GM21723 (cell line): ENCODE data around the gene CNOT8.
"Not testable (repeated sequence)": the region's sequence is repeated elsewhere in the genome, so short reads cannot be mapped to it uniquely, and the experiment has no call there.

Source experiments
- ATAC-seq: cut with Tn5 transposase; IDR thresholded peaks from one replicate; pipeline ENCODE4 v1.9.1; 2021; ENCODE audit warnings: mild to moderate bottlenecking, moderate library complexity; ENCODE audit not compliant: unreplicated experiment

Gene CNOT8

DNA sequence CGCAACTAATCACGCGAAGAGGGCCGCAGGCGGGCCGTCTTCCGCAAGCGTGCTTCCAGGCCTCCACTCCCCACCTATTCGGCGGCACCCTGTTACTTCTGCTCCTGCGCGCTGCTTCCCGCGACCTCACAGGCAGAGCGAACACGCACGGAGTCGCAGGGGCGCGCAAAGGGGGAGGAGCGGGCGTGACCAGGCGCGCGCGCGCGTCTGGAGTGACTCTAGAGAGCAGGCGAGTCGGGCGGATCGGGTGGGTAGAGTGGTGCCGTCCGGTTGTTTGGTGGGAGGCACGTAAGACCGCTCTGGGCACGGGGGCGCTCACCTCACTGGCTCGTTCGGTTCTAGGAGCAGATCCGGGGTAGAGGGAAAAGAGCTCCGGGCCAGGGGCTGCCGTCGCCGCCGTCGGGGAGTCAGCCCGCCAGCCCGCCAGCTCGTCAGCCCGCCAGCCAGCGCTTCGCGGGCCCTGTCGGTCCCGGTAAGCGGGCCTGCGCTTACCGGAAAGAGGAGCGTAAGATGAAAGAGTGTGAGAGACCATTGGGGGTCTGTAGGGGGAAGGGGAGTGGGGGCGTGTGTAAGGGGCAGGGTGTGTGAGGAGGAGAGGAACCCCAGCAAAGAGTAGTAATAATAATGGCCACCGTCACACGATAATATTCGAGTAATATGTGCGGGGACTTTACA is at the start of gene CNOT8:
Gene CNOT8, plus strand, starts transcription at position 331 of the 675 bp plus-strand sequence. CDS start 4,652 bp downstream, outside the sequence.
- ATAC-seq: peak; percentile 74

DNA sequence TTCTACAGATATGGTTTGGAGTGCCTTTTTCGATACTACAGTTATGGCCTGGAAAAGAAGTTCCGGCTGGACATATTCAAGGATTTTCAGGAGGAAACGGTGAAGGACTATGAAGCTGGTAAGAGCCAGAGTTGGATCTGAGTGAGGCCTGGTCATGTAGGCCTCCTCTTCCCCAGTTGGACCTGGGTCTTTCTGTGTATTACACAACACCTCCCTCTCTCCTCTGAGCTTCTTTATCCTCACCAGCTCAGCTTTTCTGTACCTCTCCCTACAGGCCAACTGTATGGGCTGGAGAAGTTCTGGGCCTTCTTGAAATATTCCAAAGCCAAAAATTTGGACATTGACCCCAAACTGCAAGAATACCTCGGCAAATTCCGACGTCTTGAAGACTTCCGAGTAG is 47.2 kb upstream of the CNOT8 start:
- no peak for ATAC-seq

DNA sequence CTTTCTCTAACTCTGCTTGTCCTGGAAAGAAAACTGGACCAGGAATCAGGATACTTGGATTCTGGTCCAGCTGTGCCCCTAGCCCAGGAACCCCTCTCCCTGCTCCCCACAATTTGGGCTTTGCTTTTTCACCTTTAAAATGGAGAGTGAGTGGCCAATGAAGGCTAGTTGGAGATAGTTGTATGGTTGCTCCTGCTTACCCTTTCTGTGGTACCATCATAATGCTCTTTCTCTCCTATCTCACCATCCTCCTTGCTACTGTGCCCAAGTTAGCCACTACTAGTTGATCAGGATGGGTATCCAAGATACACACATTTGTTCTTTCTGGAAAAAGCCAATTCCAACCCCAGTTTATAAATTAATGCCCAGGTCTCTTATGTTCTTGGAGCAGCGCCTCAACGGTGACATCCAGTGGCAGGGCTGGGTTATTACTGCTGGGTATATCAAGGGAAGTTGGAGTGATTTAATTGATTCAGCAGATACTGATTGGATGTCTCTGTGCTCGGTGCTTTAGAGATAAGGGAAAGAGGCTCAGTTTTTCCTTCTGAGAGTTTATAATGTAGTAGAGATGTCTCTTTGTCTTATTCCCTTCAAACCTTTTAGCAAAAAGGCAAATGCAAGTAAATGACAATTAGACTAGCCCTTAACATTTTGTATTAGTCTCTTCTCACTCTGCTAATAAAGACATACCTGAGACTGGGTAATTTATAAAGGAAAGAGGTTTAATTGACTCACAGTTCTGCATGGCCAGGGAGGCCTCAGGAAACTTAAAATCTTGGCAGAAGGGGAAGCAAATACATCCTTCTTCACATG is 46.6 kb upstream of the CNOT8 start:
- peak; percentile 79 for ATAC-seq

DNA sequence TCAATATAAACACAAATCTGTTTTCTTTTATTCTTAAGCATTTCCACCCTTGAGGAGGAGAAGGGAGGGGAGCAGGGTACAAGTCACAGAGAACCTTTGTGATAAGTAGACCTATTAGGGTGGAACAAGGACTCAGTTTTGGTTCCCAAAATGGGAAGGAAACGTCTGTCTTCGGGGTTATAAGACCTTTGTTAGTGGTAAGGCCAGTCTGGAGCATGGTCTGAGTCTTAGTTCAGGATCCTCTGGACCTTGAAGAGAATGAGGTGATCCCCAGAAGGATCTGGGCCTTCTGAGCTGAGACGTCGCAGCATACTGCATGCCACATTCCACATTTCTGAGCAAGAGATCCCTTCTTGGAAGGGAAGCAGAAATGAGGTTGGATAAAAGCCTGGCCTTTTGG is 45.3 kb upstream of the CNOT8 start:
- no peak for ATAC-seq

DNA sequence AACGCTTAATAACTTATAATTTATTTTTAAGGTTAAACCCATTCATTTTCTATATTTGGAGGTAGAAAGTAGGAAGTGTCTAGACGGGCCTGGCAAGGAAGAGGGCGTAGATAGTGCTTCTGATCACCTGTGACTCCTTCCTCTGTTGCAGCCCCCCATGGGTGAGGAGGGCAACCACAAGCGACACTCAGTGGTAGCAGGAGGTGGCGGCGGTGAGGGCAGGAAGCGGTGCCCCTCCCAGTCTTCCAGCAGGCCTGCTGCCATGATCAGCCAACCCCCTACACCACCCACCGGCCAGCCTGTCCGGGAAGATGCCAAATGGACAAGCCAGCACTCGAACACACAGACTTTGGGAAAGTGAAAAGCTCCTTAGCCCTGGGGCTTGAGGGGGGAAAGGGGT is 44.7 kb upstream of the CNOT8 start:
- no peak for ATAC-seq

DNA sequence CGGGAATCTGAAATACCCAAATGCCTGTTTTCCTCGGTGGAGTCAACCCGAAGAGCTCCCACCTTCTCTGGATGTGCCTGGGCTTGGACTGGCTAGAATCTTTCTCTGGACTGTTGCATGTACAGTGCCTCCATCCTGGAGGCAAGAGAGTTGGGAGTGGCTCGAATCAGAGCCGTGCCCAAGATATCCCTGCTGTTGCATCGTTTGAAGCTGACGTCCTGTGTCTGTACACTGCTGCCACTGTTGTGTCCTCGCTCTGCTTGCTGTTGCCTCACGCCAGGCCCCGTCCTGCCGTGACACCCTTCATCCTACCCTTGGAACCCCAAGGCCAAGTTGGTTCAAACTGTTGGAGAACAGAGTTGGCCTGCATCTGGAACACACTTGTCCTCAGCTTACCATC is 43.4 kb upstream of the CNOT8 start:
- ATAC-seq: no peak

DNA sequence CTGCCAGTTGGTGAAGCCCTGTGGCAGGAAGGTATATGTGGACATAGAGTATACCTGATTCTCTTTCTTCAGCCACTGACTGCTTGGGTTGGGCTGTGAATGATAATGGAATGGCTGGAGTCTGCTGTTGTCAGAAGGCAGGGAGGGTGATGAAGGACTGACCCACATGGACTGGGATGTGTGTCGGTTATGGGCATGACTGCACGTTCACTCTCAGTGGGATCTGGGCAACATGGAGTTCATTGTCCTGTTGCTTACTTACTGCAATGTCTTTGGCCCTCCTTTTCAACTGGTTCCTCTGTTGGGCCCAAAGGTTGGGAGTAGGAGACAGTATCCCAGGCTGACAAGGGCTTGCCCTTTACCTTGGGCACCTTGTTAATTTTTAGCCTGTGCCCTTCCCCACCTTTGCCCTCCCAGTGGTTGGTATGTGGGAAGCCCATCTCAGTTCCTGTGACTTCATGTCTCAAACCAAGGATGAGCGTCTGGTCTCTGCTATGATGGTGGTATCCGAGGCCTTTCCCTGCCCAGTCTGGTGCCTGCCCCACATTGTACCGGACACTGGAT is 42.7 kb upstream of the CNOT8 start:
- no peak for ATAC-seq

DNA sequence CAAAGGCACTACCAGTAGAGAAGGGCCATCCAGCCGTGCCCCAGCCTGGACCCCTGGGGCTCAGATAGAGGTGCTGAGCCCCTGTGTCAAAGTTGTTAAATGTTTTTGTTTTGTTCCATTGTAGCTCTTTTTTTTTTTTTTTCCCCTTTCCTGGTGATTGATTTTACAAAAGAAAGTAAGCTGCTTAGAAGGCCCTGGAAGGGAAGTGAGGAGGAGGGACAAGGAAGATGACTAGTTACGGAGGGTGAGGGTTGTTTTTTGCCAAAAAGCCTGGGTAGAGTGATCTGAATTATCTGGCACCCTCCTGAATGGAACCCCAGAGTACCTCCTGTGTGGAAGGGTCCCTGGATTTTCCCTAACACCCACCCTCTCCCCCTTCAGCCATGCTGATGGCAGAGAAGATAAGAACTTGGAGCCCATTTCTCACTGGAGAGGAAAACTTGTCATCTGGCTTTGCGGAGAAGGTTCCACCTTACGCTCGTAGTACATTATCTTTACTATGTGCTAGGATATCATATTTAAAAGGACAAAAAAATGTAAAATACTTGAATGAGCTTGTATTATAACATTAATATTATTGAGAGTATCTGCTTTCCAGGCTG is 41.4 kb upstream of the CNOT8 start:
- ATAC-seq: no peak

DNA sequence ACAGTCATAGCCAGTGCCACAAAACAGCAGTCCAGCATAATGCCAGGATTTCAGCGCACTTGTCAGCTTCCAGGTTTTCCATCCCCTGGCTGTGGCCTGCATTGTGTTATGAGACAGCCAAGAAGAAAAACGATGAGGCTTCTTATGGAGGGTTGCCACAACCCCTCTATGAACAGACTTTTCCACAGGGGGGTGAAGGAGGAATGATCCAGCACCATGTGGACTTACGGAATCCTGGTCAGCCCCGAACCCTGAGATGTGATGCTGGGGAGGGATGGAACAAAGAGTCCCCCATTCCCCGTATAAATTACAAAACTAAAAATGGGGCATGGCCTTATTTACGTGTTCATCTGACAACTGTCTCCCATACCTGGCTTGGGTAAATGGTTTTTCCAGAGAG is 40.6 kb upstream of the CNOT8 start:
- ATAC-seq: no peak

DNA sequence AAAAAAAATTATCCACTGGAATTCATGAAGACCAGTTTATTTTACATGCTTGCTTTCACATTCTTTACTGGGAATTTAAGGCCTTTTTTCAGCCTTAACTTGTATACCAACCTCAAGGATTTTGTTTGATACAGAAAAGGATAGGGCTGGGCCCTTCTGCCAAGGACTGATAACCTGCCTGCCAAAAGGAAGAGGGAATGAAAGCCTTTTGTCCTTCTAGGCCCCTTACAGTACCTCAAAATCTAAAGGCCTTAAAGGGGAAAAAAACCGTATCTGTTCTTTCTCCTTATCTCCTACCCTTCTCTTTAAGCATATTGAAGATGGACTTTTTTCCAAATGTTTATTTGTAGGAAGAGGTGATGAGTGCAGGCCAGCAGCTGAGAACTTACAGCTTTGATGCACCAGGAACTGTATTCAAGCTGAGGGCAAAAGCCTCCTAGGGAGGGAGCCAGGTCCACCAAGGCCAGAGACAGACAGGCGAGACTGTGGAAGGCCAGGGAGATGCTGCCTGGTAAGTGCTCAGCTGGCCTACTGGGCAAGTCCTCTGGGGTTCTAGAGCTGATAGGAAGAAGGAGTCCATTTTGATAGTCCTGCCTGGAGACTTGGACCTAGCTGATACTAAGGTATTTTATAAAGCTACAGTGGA is 39.8 kb upstream of the CNOT8 start:
- no peak for ATAC-seq

DNA sequence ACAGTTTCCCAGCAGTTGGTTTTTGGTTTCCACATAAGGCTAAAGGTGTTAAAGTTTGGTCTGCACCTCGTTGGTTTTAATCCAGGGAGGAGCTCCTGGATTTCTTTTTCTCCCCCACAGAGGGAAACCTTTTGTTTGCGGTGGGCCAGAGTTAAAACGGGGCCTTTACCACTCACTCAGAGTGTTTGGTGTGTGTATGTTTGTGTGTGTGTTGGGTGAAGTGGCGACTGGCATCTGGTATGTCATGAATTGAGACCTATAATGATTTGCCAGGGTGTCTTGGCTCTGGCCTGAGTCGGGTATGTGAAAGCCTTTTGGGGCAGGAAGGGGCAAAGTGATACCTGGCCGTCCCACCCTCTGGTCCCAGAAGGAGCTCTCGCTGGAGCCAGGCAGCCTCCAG is 38.9 kb upstream of the CNOT8 start:
- no peak for ATAC-seq

DNA sequence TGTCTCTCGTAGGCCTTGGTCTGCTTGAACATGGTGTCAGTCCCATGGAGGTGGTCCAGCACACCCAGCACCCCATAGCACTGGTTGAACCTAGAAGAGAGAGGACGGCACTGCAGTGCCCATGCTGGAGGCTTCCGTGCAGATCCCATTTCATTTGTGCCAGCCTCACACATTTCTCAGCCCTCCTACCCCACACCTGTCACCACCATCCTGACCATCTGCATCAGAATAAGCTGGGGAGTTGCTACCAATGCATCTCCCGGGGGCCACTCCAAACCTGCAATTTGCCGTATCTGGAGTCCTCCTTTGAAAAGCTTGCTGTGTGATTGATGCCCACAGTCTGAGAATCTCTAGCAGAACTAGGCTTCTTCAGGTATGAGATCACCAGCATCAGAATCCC is 38.0 kb upstream of the CNOT8 start:
- no peak for ATAC-seq

DNA sequence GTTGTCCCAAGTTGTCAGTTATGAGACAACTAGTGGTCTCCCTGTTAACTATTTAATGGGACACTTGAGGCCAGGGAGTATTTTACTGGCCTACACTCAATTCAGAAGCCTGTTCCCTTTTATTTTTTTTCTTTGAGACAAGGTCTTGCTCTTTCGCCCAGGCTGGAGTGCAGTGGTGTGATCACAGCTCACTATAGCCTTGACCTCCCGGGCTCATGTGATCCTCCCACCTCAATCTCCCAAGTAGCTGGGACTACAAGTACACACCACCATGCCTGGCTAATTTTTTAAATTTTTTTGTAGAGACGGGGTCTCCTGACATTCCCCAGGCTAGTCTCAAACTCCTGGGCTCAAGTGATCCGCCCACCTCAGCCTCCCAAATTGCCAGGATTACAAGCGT is 35.5 kb upstream of the CNOT8 start:
- ATAC-seq: not testable (repeated sequence)

DNA sequence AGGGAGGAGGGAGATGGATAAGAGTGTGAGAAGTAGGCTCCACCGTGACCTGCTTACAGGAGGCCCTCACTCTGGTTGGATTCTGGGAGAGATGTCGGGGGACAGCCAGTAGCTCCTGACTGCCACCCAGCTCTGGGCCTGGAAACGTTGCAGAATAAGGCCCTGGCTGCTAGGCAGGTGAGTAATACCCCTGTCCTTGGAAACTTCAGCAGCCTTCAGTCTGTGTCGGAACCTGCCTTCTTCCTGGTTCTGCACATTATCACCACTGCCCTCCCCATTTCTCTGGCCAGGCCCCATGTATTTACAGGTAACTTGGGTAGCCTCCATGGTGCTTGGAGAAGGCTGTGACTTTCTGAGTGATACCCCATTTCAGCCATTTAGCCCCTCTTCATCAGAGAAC is 34.8 kb upstream of the CNOT8 start:
- no peak for ATAC-seq

DNA sequence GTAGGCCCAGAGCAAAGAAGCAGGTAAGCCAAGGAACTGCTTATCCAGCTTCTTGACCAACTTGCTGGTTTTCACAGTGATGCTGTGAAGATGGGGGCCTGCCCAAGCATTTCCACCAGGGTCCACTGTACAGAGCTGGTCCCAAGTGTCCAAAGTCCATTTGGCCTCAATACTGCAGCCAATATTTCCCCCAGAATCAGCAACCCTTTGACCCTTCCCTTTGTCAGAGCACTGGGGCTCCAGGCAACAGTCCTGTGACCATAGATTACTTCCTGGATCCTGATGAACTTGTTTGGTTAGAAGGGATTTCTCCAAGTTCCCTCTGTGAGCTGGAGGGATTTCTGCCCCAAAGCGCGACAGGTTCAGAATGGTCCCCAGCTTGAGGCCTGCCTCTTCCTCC is 34.4 kb upstream of the CNOT8 start:
- ATAC-seq: no peak

DNA sequence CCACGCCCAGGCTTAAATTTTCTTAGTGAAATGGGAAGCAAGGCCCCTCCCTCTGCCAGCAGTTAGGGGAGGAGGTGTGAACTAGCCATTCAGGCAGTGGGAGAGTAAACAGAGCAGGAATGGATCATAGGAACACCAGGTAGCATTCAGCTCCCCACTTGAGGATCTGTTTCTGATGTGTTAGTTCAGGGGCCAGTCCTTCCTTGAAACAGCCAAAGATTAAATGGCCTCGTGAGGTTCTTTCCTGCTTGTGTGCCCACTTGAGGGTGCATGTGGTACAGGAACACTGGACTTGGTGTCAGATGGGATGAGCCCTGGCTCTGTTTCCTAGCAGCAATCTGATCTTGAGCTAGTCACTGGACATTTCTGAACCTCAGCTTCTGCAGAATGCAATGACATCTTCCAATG is 29.2 kb upstream of the CNOT8 start:
- no peak for ATAC-seq

DNA sequence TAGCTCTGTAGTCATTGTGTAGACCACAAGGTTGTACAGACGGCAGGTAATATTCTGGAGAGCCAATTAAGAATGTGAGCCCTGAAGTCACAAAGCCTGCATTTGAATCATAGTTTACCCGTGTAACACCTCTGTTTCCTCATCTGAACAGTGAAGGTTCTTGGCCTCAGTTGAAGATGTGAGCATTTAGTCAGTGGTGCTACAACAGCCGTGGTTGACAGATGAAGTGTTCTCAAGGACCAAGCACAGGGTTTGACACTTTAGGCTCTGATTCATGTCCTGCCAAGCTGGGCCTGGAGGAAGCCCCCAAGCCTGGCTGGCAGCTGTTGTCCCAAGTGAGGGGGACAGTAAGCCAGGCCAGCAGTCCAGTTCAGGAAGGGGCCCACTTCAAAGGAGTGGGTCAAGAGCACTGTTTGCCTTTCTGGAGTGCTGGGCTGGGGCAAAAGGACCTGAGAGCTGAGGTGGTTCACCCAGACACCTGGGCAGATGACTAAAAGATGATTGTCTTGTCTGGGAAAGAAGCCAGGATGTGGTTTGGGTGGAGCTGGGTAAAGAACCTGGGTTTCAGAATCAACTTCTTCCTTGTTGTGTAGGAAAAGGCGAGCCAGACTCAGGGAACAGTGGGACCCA is 28.7 kb upstream of the CNOT8 start:
- no peak for ATAC-seq

DNA sequence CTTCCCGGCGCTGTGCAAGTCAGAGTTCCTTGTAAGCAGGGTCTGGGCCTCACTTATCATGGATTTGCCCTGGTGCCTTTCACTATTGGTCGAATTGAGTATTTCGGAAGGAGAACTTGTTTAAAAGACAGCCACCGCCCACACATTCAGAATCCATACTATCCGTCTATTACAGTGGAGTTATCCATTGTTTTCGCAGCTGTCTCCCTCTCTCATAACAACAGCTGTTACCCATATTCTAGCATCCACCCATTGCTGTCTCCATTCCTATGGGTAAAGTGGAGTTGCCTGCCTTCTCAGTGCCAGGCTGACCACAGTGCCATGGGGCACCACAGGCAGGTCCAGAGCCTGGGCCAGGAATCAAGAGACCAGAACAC is 28.2 kb upstream of the CNOT8 start:
- ATAC-seq: no peak

DNA sequence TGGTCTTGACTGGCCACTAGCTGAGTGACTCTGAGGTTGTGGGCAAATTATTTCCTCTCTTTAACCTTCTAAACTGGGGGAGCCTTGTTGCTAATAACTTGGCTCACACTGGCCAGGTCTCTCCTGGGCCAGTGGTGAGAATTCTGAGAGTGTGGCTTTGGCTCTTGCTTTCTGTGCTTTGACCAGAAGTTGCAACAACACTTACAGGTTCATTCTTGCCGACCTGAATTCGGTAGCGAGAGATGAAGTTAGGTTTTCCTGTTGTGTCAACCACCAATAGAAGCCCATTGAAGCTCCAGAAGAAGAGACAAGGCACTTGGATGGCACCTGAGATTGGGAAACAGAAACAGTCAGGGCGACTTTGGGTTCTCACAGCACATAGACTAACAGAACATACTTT is 27.8 kb upstream of the CNOT8 start:
- ATAC-seq: no peak

DNA sequence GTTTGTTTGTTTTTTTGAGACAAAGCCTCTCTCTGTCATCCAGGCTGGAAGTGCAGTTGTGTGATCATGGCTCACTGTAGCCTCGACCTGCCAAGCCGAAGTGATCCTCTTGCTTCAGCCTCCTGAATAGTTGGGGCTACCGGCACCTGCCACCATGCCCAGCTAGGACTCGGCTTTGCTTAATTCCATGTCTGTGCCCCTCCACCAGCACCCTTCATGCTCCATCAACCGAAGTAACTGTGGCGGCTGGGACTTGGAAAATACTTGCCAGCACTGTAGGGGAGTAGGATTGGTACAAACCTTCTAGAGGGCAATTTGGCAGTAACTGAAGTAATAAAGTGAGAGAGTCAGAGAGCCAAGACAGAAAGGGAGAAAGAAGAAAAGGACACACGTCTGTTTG is 27.0 kb upstream of the CNOT8 start:
- no peak for ATAC-seq

DNA sequence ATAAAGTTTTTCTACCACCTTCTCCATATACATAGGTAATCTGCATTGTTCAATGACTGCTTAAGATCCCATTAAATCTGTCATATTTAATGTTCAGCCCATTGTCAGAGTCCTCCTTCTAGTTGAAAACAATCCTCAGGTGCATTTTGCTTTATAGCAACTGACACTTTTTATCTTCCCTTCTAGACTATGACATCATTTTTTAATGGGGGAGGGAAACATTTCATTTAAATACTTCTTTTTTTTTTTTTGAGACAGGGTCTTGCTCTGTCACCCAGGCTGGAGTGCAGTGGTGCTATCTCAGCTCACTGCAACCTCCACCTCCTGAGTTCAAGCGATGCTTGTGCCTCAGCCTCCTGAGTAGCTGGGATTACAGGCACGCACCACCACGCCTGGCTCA is 25.6 kb upstream of the CNOT8 start:
- ATAC-seq: not testable (repeated sequence)
